Gastroesophageal sphincter (tissue), 3 donors: ENCODE data around the gene SYT5.

Experiments used
- CTCF ChIP-seq, 4 experiments: fragments of 200-600 bp in 2 of 4; fragments of 450-650 bp in 2 of 4; sonication (generic) in 1 of 4; IDR thresholded peaks; one replicate each; pipeline ENCODE4 v1.5.1; 2017 to 2019; ENCODE audit warnings: antibody characterized with exemption in 4 of 4, mild to moderate bottlenecking in 2 of 4, moderate library complexity in 2 of 4
- EP300 ChIP-seq: sonication (generic); formaldehyde crosslinking; IDR thresholded peaks from one replicate; pipeline ENCODE4 v1.6.1; 2017; ENCODE audit warnings: antibody characterized with exemption, mild to moderate bottlenecking
- POLR2A ChIP-seq, 2 donors: fragments of 450-650 bp; IDR thresholded peaks; one replicate each; pipeline ENCODE4 v1.6.1; 2017; ENCODE audit warnings: antibody characterized with exemption in 2 of 2, mild to moderate bottlenecking in 2 of 2, moderate library complexity in 1 of 2
- POLR2AphosphoS5 ChIP-seq: sonication (generic); formaldehyde crosslinking; IDR thresholded peaks from one replicate; pipeline ENCODE4 v1.6.1; 2017; ENCODE audit warnings: antibody characterized with exemption

- TF ChIP-seq POLR2AphosphoS5 (peak; percentile 39), CTCF (IDR thresholded peaks at IDR 0.05) (no peak), POLR2A (IDR thresholded peaks at IDR 0.05) (no peak), EP300 (no peak)
These were observed 29.8 kb upstream of the SYT5 start for GRCh38 chr19:55209693-55210472.
